ENCODE results near the gene SLC16A8.

The SLC16A8 gene

GRCh38 chr22:38029370-38029769, 54.6 kb downstream of the SLC16A8 start:
- Histone ChIP-seq H3K36me3 (ENCODE audit: insufficient read depth, low read length) (no peaks in the 10 kb centered on the region), H3K9me3 (ENCODE audit: insufficient read depth, low read length, severe bottlenecking) (no peaks in the 10 kb centered on the region), H4K20me1 (ENCODE audit: insufficient read depth, low read length) (0 out of 2 replicates have a peak, but pooled peaks cover 2% of the 10 kb centered on the region), H3K79me2 (ENCODE audit: insufficient read depth, low read length) (no peaks in the 10 kb centered on the region), H3K27me3 (ENCODE audit: insufficient read depth, low read length, poor library complexity) (no peaks in the 10 kb centered on the region), H3K4me2 (ENCODE audit: insufficient read depth, low read length) (no peak overlapping the region), H2AFZ (ENCODE audit: low read depth, low read length) (no peak overlapping the region), H3K27ac (ENCODE audit: low read length) (no peak overlapping the region), H3K4me1 (ENCODE audit: insufficient read depth, low read length) (no peaks in the 10 kb centered on the region), H3K9ac (ENCODE audit: low read depth, low read length) (no peak overlapping the region), H3K4me3 (ENCODE audit: low read depth in 1 of 2, low read length in 2 of 2) (no peak overlapping the region)
- DNase-seq = no peak
- TF ChIP-seq EZH2 (IDR thresholded peaks at IDR 0.05; ENCODE audit: borderline replicate concordance, low read depth, low read length, severe bottlenecking) = no peak
- TF ChIP-seq CTCF (IDR thresholded peaks at IDR 0.05; ENCODE audit: borderline replicate concordance, extremely low read depth, low read length, poor library complexity, severe bottlenecking) = no peak
- ATAC-seq (ENCODE audit: insufficient read depth, low read depth) = no peak

GRCh38 chr22:38028344-38029130, 55.4 kb downstream of the SLC16A8 start:
- 0 out of 2 replicates have a peak, but pooled peaks cover 2% of the 10 kb centered on the region for H4K20me1 ChIP-seq (ENCODE audit: insufficient read depth, low read length)
- no peak for DNase-seq
- ATAC-seq (ENCODE audit: insufficient read depth, low read depth) = no peak

More at GRCh38 chr22:38028344-38029130, 55.4 kb downstream of the SLC16A8 start:
- Histone ChIP-seq H3K36me3 (ENCODE audit: insufficient read depth, low read length) (no peaks in the 10 kb centered on the region), H3K79me2 (ENCODE audit: insufficient read depth, low read length) (no peaks in the 10 kb centered on the region), H3K9ac (ENCODE audit: low read depth, low read length) (no peak overlapping the region), H3K9me3 (ENCODE audit: insufficient read depth, low read length, severe bottlenecking) (no peaks in the 10 kb centered on the region), H3K27ac (ENCODE audit: low read length) (no peak overlapping the region), H3K4me3 (ENCODE audit: low read depth in 1 of 2, low read length in 2 of 2) (no peak overlapping the region), H3K27me3 (ENCODE audit: insufficient read depth, low read length, poor library complexity) (no peaks in the 10 kb centered on the region), H3K4me2 (ENCODE audit: insufficient read depth, low read length) (no peak overlapping the region), H3K4me1 (ENCODE audit: insufficient read depth, low read length) (no peaks in the 10 kb centered on the region), H2AFZ (ENCODE audit: low read depth, low read length) (no peak overlapping the region)
- TF ChIP-seq EZH2 (IDR thresholded peaks at IDR 0.05; ENCODE audit: borderline replicate concordance, low read depth, low read length, severe bottlenecking) (no peak), CTCF (IDR thresholded peaks at IDR 0.05; ENCODE audit: borderline replicate concordance, extremely low read depth, low read length, poor library complexity, severe bottlenecking) (no peak)

Data from DND-41 (cell line).